Kidney (tissue), 14 donors: ENCODE data around the gene PRR5L. TPM values are rescaled to one million over a fixed set of nuclear protein-coding genes. Genes with fewer than 3 reads are reported as not detected.

Source experiments
- DNase-seq, 5 donors: peaks; one replicate each; pipeline ENCODE4 v3.0.0-alpha.2; 2013 to 2020
- FAIRE-seq: peaks from 2 replicates; lab custom pipeline; 2012; peaks lifted over from hg19 to GRCh38; lab: Jason Lieb, UNC
- H3K27ac ChIP-seq, 2 donors: one replicate each; pipeline ENCODE4 v1.7.0; 2013; ENCODE audit warnings: low read depth in 2 of 2, low read length in 2 of 2, inconsistent platforms in 1 of 2
- H3K27me3 ChIP-seq: one replicate; pipeline ENCODE4 v1.7.1; 2013; ENCODE audit warnings: low read length, inconsistent platforms; ENCODE audit not compliant: control insufficient read depth, insufficient read depth
- H3K36me3 ChIP-seq, 3 donors: one replicate each; pipeline versions ENCODE4 v1.7.0 to v1.7.1; 2013; ENCODE audit warnings: low read length in 3 of 3, control low read depth in 1 of 3, inconsistent platforms in 1 of 3; ENCODE audit not compliant: insufficient read depth in 3 of 3, control insufficient read depth in 2 of 3
- H3K4me1 ChIP-seq, 3 donors: one replicate each; pipeline versions ENCODE4 v1.7.0 to v1.7.1; 2013; ENCODE audit warnings: low read length in 3 of 3, inconsistent platforms in 1 of 3, low read depth in 1 of 3; ENCODE audit not compliant: control insufficient read depth in 2 of 3, insufficient read depth in 2 of 3
- H3K4me3 ChIP-seq, 3 donors: one replicate each; pipeline versions ENCODE4 v1.7.0 to v1.8.1; 2013; ENCODE audit warnings: low read length in 3 of 3, control low read depth in 1 of 3, inconsistent platforms in 1 of 3
- H3K9ac ChIP-seq, 3 donors: one replicate each; pipeline versions ENCODE4 v1.7.0 to v1.7.1; 2013; ENCODE audit warnings: low read length in 3 of 3, control low read depth in 1 of 3, inconsistent platforms in 1 of 3
- H3K9me3 ChIP-seq, 3 donors: one replicate each; pipeline versions ENCODE4 v1.7.0 to v1.7.1; 2013; ENCODE audit warnings: low read length in 3 of 3, control low read depth in 1 of 3, inconsistent platforms in 1 of 3; ENCODE audit not compliant: control insufficient read depth in 2 of 3, insufficient read depth in 1 of 3
- intact Hi-C: fragments of 100-400 bp; cut with DNase I; formaldehyde crosslinking; loops from one replicate; pipeline ENCODE4 v1.11.1; 2022
- polyA plus RNA-seq: library from polyadenylated mRNA; stranded (reverse); fragments of 350-450 nt; fragmentation: Illumina TruSeq; extraction: RNeasy Lipid Tissue Mini Kit (QIAGEN cat#74804); gene quantifications from one replicate; pipeline ENCODE4 v1.2.3, GENCODE V29; 2014; ENCODE audit warnings: low read depth, low replicate concordance; ENCODE audit not compliant: insufficient read depth
- total RNA-seq: library from RNA; stranded (reverse); fragmentation: NEBNext Ultra II Directional; extraction: Animal tissue kit (Norgen Biotek cat#: 25700); gene quantifications from one replicate; pipeline ENCODE4 v1.2.1, GENCODE V29; 2021
- TF ChIP-seq, protein P1 (sequence below): IDR thresholded peaks from 3 replicates; pipeline ENCODE4 v1.5.1; 2012; ENCODE audit warnings: mild to moderate bottlenecking, moderate library complexity, borderline replicate concordance; ENCODE audit not compliant: insufficient read depth; ENCODE audit errors: extremely low read depth
- donor health status: control.
- donor health status: control.
- donor health status: control.
- donor health status: control.
- donor health status: control.
- donor health status: DM: yes; HTN: yes; CAD: no.
- donor health status: Normal renal cell carcinoma (clear cell type).

PRR5L gene
- total and polyA plus RNA-seq, 2 donors from 2014 or later, result 6.3 to 17.5 TPM

GRCh38 chr11:36333468-36333867 is 37.4 kb downstream of the PRR5L start:
- no peak overlapping the region for H3K9ac ChIP-seq
- H3K9me3 ChIP-seq, result no peaks in the 10 kb centered on the region
- no peak overlapping the region for H3K27ac ChIP-seq
- no peaks in the 10 kb centered on the region for H3K4me1 ChIP-seq
- H3K4me3 ChIP-seq, result no peak overlapping the region
- FAIRE-seq (no peak), DNase-seq (no peak)
- no peaks in the 10 kb centered on the region for H3K36me3 ChIP-seq
- TF ChIP-seq, protein P1, sequence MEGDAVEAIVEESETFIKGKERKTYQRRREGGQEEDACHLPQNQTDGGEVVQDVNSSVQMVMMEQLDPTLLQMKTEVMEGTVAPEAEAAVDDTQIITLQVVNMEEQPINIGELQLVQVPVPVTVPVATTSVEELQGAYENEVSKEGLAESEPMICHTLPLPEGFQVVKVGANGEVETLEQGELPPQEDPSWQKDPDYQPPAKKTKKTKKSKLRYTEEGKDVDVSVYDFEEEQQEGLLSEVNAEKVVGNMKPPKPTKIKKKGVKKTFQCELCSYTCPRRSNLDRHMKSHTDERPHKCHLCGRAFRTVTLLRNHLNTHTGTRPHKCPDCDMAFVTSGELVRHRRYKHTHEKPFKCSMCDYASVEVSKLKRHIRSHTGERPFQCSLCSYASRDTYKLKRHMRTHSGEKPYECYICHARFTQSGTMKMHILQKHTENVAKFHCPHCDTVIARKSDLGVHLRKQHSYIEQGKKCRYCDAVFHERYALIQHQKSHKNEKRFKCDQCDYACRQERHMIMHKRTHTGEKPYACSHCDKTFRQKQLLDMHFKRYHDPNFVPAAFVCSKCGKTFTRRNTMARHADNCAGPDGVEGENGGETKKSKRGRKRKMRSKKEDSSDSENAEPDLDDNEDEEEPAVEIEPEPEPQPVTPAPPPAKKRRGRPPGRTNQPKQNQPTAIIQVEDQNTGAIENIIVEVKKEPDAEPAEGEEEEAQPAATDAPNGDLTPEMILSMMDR, result no peak
- intact Hi-C loops, result no loop called here
- H3K27me3 ChIP-seq, result no peaks in the 10 kb centered on the region

GRCh38 chr11:36333897-36334296 is 37.8 kb downstream of the PRR5L start:
- intact Hi-C loops, result no loop called here
- Histone ChIP-seq H3K36me3 (no peaks in the 10 kb centered on the region), H3K4me3 (no peak overlapping the region), H3K27me3 (no peaks in the 10 kb centered on the region), H3K27ac (no peak overlapping the region), H3K4me1 (no peaks in the 10 kb centered on the region), H3K9me3 (no peaks in the 10 kb centered on the region), H3K9ac (no peak overlapping the region)
- DNase-seq (peak in 1 of 5 donors; percentile 39), FAIRE-seq (no peak)
- TF ChIP-seq, protein P1, result no peak

- Histone ChIP-seq H3K4me3 (no peak overlapping the region), H3K27ac (no peak overlapping the region), H3K27me3 (no peaks in the 10 kb centered on the region), H3K4me1 (peaks cover 0 to under 1% (median 0%) of the 10 kb centered on the region in 3 donors), H3K9me3 (no peaks in the 10 kb centered on the region), H3K36me3 (no peaks in the 10 kb centered on the region), H3K9ac (no peak overlapping the region)
- DNase-seq (no peak), FAIRE-seq (no peak)
- intact Hi-C loops, result no loop called here
- TF ChIP-seq, protein P1, result no peak
These were observed 43.8 kb downstream of the PRR5L start for GRCh38 chr11:36339888-36340287.

DNA sequence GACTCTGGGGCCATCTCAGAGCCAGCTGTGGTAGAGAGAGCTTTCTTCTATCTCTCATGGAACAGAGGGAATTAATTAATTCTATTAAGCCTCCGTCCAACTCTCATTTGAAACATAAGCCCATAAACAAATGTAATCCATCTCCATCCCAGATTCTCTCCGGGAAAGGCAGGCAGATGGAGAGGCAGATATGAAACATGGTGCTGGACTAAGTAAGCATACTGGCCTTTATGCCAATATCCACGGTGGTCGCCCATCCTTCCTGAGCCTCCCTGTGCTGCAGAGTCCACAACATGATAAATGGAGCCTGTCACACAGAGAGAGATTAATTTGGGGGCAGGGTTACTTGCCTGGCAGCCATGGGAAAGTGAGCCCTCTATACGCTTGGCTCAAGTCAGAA is 44.8 kb downstream of the PRR5L start:
- H3K4me1 ChIP-seq, result peaks cover 0 to 3% (median 0%) of the 10 kb centered on the region in 3 donors
- DNase-seq (no peak), FAIRE-seq (no peak)
- intact Hi-C loops, result no loop called here
- no peak overlapping the region for H3K27ac ChIP-seq
- no peaks in the 10 kb centered on the region for H3K27me3 ChIP-seq
- TF ChIP-seq, protein P1, result no peak
- no peak overlapping the region for H3K4me3 ChIP-seq
- H3K9me3 ChIP-seq, result no peaks in the 10 kb centered on the region
- no peak overlapping the region for H3K9ac ChIP-seq
- no peaks in the 10 kb centered on the region for H3K36me3 ChIP-seq
